HG03439 (cell line): ENCODE measurements around the gene ZNF334.

Experiments
- ATAC-seq: cut with Tn5 transposase; IDR thresholded peaks from one replicate; pipeline ENCODE4 v1.9.1; 2021; ENCODE audit warnings: mild to moderate bottlenecking, moderate library complexity; ENCODE audit not compliant: unreplicated experiment

ZNF334 gene

GRCh38 chr20:46488451-46488850 lies 24.9 kb downstream of the ZNF334 start:
- no peak for ATAC-seq

- no peak for ATAC-seq
These were observed 25.7 kb downstream of the ZNF334 start for GRCh38 chr20:46487628-46488027.

DNA sequence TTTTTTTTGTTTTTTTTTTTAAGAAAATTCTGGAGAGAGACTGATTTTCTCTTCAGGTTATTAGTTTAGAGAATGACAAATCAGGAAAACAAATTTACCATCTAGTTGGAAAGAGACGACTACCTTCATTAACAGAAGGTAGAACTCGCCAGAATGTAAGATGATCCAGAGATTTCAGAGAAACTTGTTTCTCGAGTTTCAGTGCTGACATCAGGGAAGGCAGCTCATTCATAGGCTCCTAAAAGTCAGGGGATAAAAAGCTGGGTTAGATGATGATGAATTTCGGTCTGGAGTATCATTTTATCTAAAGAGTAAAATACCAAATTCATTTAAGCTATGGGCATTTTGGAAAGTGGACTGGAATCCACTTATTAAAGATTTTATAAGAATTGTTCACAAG lies 27.9 kb downstream of the ZNF334 start:
- no peak for ATAC-seq

GRCh38 chr20:46484954-46485353 lies 28.4 kb downstream of the ZNF334 start:
- no peak for ATAC-seq

- ATAC-seq = no peak
These were observed 29.5 kb downstream of the ZNF334 start for GRCh38 chr20:46483879-46484278.

DNA sequence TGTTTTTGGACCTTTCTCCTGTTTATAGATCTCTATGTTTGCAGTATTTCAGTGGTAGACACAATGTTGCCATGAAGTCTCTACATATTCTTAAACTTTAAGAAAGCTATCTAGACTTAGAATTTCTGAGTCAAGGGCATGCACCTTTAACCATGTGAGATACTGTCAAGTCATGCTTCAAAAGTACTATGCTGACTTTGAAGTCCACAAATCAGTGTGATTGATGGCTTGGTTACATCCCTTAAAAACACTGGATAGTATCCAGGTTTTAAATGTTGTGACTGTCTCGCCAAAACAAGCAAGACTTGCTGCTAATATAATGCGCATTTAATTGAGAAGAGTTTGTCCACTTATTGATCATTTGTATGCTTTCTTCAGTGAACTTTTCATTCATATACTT lies 30.5 kb downstream of the ZNF334 start:
- no peak for ATAC-seq

DNA sequence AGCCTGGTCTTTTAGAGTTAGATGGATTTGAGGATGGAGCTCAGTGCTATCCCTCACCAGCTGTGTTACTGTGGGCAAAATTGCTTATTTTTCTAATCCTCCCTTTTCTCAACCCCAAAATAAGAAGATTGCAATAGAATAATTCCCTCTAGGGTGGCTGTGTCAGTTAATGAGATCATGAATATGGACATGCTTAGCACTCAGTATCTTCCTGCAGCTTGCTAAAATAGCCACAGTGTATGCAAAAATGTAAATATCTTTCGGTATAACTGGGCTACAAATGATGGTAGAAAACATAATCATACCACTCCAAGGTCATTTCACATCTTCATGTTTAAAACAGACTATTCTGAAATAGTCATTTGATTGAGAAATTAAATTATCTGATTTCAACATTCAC lies 35.7 kb downstream of the ZNF334 start:
- no peak for ATAC-seq

- ATAC-seq = no peak
These were observed 36.1 kb downstream of the ZNF334 start for GRCh38 chr20:46477225-46477624.

GRCh38 chr20:46468508-46468907 lies 44.9 kb downstream of the ZNF334 start:
- no peak for ATAC-seq

DNA sequence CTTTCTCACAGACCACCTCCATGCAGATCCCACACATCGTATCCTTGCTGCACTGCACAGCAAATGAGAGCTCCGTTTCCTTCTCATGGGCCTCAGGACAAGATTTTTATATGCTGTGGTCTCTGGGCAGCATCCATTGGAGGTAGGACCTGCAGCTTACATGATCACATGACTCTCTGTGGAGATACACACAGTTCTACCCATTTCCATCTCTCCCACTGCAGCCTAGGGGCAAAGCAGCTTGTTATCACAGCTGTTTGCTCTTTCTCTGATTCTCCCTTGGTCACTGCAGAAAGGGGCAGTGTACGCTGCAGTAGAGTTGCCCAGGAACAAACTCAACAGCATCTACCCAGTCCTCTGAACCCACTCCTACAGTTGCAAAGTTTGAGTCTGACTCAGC lies 48.9 kb downstream of the ZNF334 start:
- ATAC-seq = no peak

DNA sequence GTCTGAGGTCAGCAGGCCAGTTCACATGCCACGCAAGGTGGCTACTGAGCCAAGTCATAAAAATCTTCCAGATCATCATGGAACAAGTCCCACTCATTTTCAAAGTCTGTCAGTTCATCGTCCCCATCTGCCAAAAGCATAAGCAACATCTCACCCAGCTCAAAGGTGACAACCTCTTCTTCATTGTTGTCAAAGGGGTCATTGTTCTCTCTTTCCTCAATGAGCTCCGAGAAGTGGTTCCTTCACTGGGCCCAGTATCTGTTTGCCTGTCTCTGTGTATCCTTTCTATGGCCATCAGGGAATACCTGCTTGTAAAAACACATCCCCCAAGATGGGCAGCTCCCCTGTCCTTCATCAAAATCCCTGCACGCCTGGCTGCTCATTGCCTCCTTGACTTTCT lies 49.5 kb downstream of the ZNF334 start:
- ATAC-seq = no peak

- ATAC-seq = no peak
These were observed 51.6 kb downstream of the ZNF334 start for GRCh38 chr20:46461808-46462207.

- no peak for ATAC-seq
These were observed 54.3 kb downstream of the ZNF334 start for GRCh38 chr20:46458866-46459750.

GRCh38 chr20:46456255-46457028 lies 56.9 kb downstream of the ZNF334 start:
- ATAC-seq = no peak

DNA sequence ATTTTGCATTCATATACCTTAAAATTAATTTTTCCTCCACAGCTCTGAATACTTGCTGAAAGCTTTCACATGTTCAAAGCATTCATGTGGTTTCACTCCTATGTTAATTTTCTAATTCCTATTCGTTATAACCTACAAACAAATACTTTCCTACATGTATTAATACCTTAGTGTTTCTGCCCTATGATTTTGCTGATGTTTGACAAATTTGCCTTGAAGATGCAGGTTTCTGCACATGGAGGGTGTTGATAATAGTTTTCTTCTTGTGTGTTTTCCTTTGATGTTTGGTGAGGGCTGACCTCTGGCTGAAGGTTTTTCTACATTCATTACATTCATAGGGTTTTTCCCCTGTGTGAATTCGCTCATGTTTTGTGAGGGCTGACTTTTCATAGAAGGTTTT lies 57.6 kb downstream of the ZNF334 start:
- ATAC-seq = no peak
